Measurements from ENCODE around the gene PDXP. TPM values are rescaled to one million over a fixed set of nuclear protein-coding genes. Genes with fewer than 3 reads are reported as not detected.

PDXP gene
- total RNA-seq, 1 experiment from 2014 or later = 10.9 TPM

GRCh38 chr22:37624017-37624365 lies 34.5 kb upstream of the PDXP start:
- Histone ChIP-seq H3K4me2 (no peak overlapping the region), H3K27me3 (ENCODE audit: insufficient read depth, low read depth) (no peaks in the 10 kb centered on the region), H3K79me2 (ENCODE audit: low read depth) (no peaks in the 10 kb centered on the region), H3K9me3 (ENCODE audit: insufficient read depth, low read depth) (no peaks in the 10 kb centered on the region), H2AFZ (no peak overlapping the region), H3K27ac (no peak overlapping the region), H3K4me1 (replicated peaks; ENCODE audit: insufficient read depth) (no peaks in the 10 kb centered on the region), H3K36me3 (ENCODE audit: low read depth) (peaks cover 33% of the 10 kb centered on the region), H3F3A (ENCODE audit: insufficient read depth, low read depth) (peaks cover 33% of the 10 kb centered on the region), H3K9me2 (ENCODE audit: insufficient read depth) (no peaks in the 10 kb centered on the region), H4K20me1 (ENCODE audit: insufficient read depth) (peaks cover 13% of the 10 kb centered on the region), H3K4me3 (no peak overlapping the region)
- no peak for DNase-seq
- ChIA-PET POLR2A (ENCODE audit: unreplicated experiment) (no interaction called here), CTCF (interaction anchor here (0.6 kb wide), 1 partner anchor 137 kb away, joined by 4 read pairs; no protein-coding TSS in a partner anchor)
- intact Hi-C loops (cut with micrococcal nuclease; ENCODE audit: unreplicated experiment) = loop anchor here (5.0 kb wide), 1 partner anchor 168 kb away; no protein-coding TSS in a partner anchor
- BruUV-seq (replicated peaks) = no TSS peak
- TF ChIP-seq CTCF (conservative IDR thresholded peaks at IDR 0.05) (no peak), EZH2 (IDR thresholded peaks at IDR 0.05; ENCODE audit: low read depth) (no peak)

GRCh38 chr22:37624876-37625275 lies 33.6 kb upstream of the PDXP start:
- no peaks in the 10 kb centered on the region for H3K79me2 ChIP-seq (ENCODE audit: low read depth)
- H2AFZ ChIP-seq = no peak overlapping the region
- no peaks in the 10 kb centered on the region for H3K27me3 ChIP-seq (ENCODE audit: insufficient read depth, low read depth)
- peaks cover 31% of the 10 kb centered on the region for H3K36me3 ChIP-seq (ENCODE audit: low read depth)
- no peak overlapping the region for H3K27ac ChIP-seq
- H4K20me1 ChIP-seq (ENCODE audit: insufficient read depth) = peaks cover 13% of the 10 kb centered on the region
- CTCF ChIA-PET = interaction anchor here (0.8 to 1.1 kb wide), 2 partner anchors 16 to 168 kb away, joined by 4 to 5 read pairs; no protein-coding TSS in a partner anchor
- H3K9me3 ChIP-seq (ENCODE audit: insufficient read depth, low read depth) = no peaks in the 10 kb centered on the region
- H3K4me2 ChIP-seq = no peak overlapping the region
- H3F3A ChIP-seq (ENCODE audit: insufficient read depth, low read depth) = peaks cover 33% of the 10 kb centered on the region
- DNase-seq = no peak
- TF ChIP-seq EZH2 (IDR thresholded peaks at IDR 0.05; ENCODE audit: low read depth) (no peak), CTCF (conservative IDR thresholded peaks at IDR 0.05) (no peak)
- no TSS peak for BruUV-seq (replicated peaks)
- intact Hi-C loops (cut with micrococcal nuclease; ENCODE audit: unreplicated experiment) = loop anchor here (5.0 kb wide), 1 partner anchor 167 kb away; no protein-coding TSS in a partner anchor
- H3K9me2 ChIP-seq (ENCODE audit: insufficient read depth) = no peaks in the 10 kb centered on the region
- no peaks in the 10 kb centered on the region for H3K4me1 ChIP-seq (replicated peaks; ENCODE audit: insufficient read depth)
- no peak overlapping the region for H3K4me3 ChIP-seq
- POLR2A ChIA-PET (ENCODE audit: unreplicated experiment) = no interaction called here

GRCh38 chr22:37625737-37626136 lies 32.8 kb upstream of the PDXP start:
- Histone ChIP-seq H3K27me3 (ENCODE audit: insufficient read depth, low read depth) (no peaks in the 10 kb centered on the region), H2AFZ (no peak overlapping the region), H3K79me2 (ENCODE audit: low read depth) (no peaks in the 10 kb centered on the region), H3F3A (ENCODE audit: insufficient read depth, low read depth) (peaks cover 33% of the 10 kb centered on the region), H3K4me3 (no peak overlapping the region), H3K27ac (no peak overlapping the region), H3K4me1 (replicated peaks; ENCODE audit: insufficient read depth) (no peaks in the 10 kb centered on the region), H3K9me3 (ENCODE audit: insufficient read depth, low read depth) (no peaks in the 10 kb centered on the region), H3K4me2 (no peak overlapping the region), H3K9me2 (ENCODE audit: insufficient read depth) (no peaks in the 10 kb centered on the region), H4K20me1 (ENCODE audit: insufficient read depth) (peaks cover 13% of the 10 kb centered on the region), H3K36me3 (ENCODE audit: low read depth) (peaks cover 28% of the 10 kb centered on the region)
- DNase-seq = no peak
- ChIA-PET POLR2A (ENCODE audit: unreplicated experiment) (interaction anchor here (0.7 kb wide), 1 partner anchor 1064 kb away, joined by 3 read pairs; no protein-coding TSS in a partner anchor), CTCF (interaction anchor here (1.0 to 1.1 kb wide), 2 partner anchors 16 to 17 kb away, joined by 3 to 4 read pairs; no protein-coding TSS in a partner anchor)
- TF ChIP-seq EZH2 (IDR thresholded peaks at IDR 0.05; ENCODE audit: low read depth) (no peak), CTCF (conservative IDR thresholded peaks at IDR 0.05) (no peak)
- no TSS peak for BruUV-seq (replicated peaks)
- intact Hi-C loops (cut with micrococcal nuclease; ENCODE audit: unreplicated experiment) = no loop called here

Measured in PC-9 (cell line).